Measurements from ENCODE around the gene MAGEB2. TPM values are rescaled to one million over a fixed set of nuclear protein-coding genes. Genes with fewer than 3 reads are reported as not detected.
"Not testable (repeated sequence)": the region's sequence is repeated elsewhere in the genome, so short reads cannot be mapped to it uniquely, and the experiment has no call there.

Gene MAGEB2
- total and polyA plus RNA-seq, 11 donors: not detected

DNA sequence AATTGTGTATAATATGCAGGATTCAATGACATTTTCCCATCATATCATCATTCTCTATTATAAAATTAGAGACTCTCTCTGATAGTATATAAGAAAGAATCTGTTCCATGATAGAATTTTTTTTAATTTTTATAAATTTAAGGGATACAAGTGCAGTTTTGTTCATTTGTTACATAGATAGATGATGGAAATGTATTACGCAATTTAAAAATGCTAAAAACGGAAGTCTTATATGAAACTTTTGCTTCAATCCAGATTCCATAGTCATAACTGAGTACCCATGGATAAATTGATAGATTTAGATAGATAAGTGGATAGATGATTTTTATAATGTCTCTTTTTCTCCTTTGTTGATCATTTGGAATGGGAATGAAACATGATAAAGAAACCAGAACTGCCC, 24.9 kb upstream of the MAGEB2 start:
- Histone ChIP-seq H3K4me1 (no peaks in the 10 kb centered on the region), H3K36me3 (no peaks in the 10 kb centered on the region), H3K4me3 (no peak overlapping the region), H3K9me3 (no peaks in the 10 kb centered on the region), H3K27me3 (peaks cover 0 to 5% (median 0%) of the 10 kb centered on the region in 9 donors), H3K27ac (no peak overlapping the region)
- 75 to 94% (median 87%) methylated on average over 2 of the region's 2 CpGs for WGBS, 4 donors
- DNase-seq: no peak
- intact Hi-C loops (cut with DNase I): no loop called here
- ATAC-seq: no peak
- no peak for TF ChIP-seq POLR2A (IDR thresholded peaks at IDR 0.05)
- TF ChIP-seq, protein P1, sequence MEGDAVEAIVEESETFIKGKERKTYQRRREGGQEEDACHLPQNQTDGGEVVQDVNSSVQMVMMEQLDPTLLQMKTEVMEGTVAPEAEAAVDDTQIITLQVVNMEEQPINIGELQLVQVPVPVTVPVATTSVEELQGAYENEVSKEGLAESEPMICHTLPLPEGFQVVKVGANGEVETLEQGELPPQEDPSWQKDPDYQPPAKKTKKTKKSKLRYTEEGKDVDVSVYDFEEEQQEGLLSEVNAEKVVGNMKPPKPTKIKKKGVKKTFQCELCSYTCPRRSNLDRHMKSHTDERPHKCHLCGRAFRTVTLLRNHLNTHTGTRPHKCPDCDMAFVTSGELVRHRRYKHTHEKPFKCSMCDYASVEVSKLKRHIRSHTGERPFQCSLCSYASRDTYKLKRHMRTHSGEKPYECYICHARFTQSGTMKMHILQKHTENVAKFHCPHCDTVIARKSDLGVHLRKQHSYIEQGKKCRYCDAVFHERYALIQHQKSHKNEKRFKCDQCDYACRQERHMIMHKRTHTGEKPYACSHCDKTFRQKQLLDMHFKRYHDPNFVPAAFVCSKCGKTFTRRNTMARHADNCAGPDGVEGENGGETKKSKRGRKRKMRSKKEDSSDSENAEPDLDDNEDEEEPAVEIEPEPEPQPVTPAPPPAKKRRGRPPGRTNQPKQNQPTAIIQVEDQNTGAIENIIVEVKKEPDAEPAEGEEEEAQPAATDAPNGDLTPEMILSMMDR (IDR thresholded peaks at IDR 0.05): no peak

DNA sequence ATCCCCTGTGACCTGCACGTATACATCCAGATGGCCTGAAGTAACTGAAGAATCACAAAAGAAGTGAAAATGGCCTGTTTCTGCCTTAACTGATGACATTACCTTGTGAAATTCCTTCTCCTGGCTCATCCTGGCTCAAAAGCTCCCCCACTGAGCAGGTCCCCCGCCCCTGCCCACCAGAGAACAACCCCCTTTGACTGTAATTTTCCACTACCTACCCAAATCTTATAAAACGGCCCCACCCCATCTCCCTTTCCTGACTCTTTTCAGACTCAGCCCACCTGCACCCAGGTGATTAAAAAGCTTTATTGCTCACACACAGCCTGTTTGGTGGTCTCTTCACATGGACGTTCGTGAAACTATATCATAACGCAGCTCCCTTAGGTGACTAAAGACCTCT, 21.5 kb upstream of the MAGEB2 start:
- H3K27me3 ChIP-seq: peaks cover 0 to 10% (median 0%) of the 10 kb centered on the region in 9 donors
- DNase-seq; H3K4me3 ChIP-seq; H3K36me3 ChIP-seq; H3K4me1 ChIP-seq; H3K27ac ChIP-seq; intact Hi-C loops (cut with DNase I); ATAC-seq; H3K9me3 ChIP-seq: not testable (repeated sequence)
- 58 to 82% (median 60%) methylated on average over 6 of the region's 6 CpGs for WGBS, 4 donors

DNA sequence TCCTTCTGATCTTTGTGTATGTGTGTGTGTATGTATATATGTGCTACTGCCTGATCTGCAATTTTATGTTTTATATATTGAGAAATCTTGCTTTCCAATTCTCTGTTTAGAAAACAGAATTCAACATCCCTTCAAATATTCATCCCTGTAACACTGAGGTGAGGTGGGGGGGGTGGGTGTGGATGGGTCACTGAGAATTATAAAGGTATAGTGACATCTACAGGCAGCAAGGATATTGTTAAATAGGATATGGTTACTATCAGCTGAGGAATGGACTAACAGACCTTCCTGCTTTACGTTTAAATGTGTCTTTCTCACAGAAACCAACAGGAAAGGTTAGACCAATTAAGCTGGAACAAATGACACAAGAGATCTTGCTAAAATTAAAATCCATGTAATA, 19.0 kb upstream of the MAGEB2 start:
- intact Hi-C loops (cut with DNase I): no loop called here
- no peak for DNase-seq

DNA sequence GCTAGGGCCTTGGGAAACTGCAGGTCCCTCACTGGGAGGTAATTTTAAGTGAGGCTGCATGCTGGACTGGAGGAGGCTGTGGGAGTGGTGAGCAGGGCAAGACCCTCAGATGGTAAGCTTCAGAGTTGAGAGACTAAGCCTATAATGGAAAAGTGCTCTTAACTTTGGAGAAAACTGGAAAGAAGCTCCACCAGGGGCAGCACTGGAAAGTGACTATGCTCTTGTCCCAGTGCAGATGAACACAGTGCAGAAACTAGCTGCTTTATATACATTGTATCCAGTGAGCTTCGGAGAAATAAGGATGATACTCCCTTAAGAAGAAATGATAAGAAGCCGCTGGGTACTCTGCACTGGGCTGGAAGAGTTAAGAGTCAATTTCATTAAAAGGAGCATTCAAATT, 3.2 kb upstream of the MAGEB2 start:
- intact Hi-C loops (cut with DNase I): no loop called here
- no peak for DNase-seq
- Histone ChIP-seq H3K4me3 (no peak overlapping the region), H3K27ac (no peak overlapping the region), H3K36me3 (no peaks in the 10 kb centered on the region), H3K9me3 (no peaks in the 10 kb centered on the region), H3K27me3 (peaks cover 0 to 3% (median 0%) of the 10 kb centered on the region in 9 donors), H3K4me1 (no peaks in the 10 kb centered on the region)
- ATAC-seq: no peak
- 69 to 78% (median 76%) methylated on average over 2 of the region's 2 CpGs for WGBS, 4 donors
- TF ChIP-seq, protein P1 (IDR thresholded peaks at IDR 0.05): no peak
- TF ChIP-seq POLR2A (IDR thresholded peaks at IDR 0.05): no peak

More for the DNA sequence above, 19.0 kb upstream of the MAGEB2 start:
- Histone ChIP-seq H3K4me1 (no peaks in the 10 kb centered on the region), H3K36me3 (no peaks in the 10 kb centered on the region), H3K27me3 (peaks cover 0 to 7% (median 0%) of the 10 kb centered on the region in 9 donors), H3K4me3 (no peak overlapping the region), H3K27ac (no peak overlapping the region), H3K9me3 (no peaks in the 10 kb centered on the region)
- TF ChIP-seq, protein P1 (IDR thresholded peaks at IDR 0.05): no peak
- TF ChIP-seq POLR2A (IDR thresholded peaks at IDR 0.05): no peak
- WGBS, 4 donors: 3 to 22% (median 11%) methylated on average over 1 of the region's 1 CpG
- no peak for ATAC-seq

DNA sequence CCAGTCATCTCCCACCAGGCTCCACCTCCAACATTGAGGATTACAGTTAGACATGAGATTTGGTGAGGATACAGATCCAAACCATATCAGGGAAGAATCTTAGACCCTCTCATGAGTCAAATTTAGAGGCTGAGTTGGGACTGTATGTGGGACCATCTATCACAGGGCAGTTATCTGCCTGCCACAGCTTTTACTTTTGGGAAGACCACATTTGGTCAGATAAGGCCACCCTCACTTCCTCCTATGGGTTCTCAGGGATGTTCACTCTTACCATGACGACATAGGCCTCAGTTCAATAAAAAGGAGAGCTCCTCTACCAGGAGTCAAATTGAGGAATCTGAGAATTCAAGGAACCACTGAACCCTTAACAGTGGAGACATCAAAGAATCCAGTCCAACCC, 2.1 kb downstream of the MAGEB2 start:
- intact Hi-C loops (cut with DNase I): no loop called here
- DNase-seq (no peak), ATAC-seq (no peak)
- Histone ChIP-seq H3K9me3 (no peaks in the 10 kb centered on the region), H3K4me1 (no peaks in the 10 kb centered on the region), H3K27me3 (peaks cover 0 to 3% (median 0%) of the 10 kb centered on the region in 9 donors), H3K36me3 (no peaks in the 10 kb centered on the region), H3K27ac (no peak overlapping the region), H3K4me3 (no peak overlapping the region)
- 38 to 67% (median 62%) methylated on average over 1 of the region's 1 CpG for WGBS, 4 donors
- no peak for TF ChIP-seq POLR2A (IDR thresholded peaks at IDR 0.05)
- TF ChIP-seq, protein P1 (IDR thresholded peaks at IDR 0.05): no peak
